T47D (cell line): ENCODE results near the gene PBX2.
"Not testable (repeated sequence)": the region's sequence is repeated elsewhere in the genome, so short reads cannot be mapped to it uniquely, and the experiment has no call there.

ENCODE experiments used
- DNase-seq, 2 experiments: peaks; one replicate each; pipeline versions ENCODE4 v3.0.0 to v3.0.0-alpha.2; 2011 to 2012; ENCODE audit warnings: low read depth in 1 of 2, low spot score in 1 of 2
- JUND ChIP-seq: IDR thresholded peaks from 2 replicates; pipeline ENCODE4 v1.6.1; 2012; ENCODE audit warnings: low read depth
- in situ Hi-C: cut with HindIII; loops from 2 replicates; pipeline ENCODE4 v1.10.0; 2016; ENCODE audit warnings: low sequenced_read_pairs, low pct_unique_long_range_greater_than_20kb

PBX2 gene

DNA sequence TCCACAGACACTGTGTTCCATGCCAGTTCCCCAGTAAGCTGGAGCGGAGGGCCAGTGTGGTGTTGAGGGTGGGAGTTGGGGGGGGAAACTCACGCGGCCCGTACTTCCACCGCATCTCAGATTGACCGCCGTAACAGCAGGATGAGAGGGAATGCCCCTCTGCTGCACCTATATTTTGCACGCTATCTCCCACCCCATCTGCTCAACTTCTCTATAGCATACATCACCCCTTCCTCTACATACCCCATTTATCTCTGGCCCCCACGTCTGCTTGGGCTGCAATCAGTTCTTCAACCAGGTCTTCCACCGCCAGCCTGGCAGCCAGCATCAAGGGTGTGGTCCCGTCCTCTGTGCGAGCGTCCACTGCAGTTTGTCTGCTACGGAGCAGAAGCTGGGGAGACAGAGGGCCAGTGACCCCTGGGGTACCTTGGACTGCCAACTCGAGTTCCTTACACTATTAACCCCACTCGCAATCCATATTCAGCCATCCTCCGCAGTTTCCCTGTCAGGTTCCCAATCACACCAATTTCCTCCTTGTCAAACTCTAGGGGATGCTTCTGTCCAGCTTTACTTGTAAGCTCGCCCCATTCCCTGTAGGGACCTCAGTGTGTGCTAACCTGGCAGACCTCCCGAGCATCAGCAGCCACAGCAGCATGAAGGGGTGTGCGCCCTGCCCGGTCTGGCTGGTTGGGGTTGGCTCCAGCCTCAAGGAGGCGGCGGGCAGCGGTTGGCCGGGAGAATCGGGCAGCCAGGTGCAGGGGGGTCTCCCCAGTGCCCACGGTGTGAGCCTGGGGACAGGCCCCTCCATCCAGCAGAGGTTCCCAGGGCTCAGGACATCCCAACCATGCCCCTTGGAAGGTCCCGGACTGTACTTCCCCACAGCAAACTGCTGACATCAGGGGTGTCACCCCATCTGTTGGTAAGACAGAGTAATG, 6.9 kb upstream of the PBX2 start:
- TF ChIP-seq JUND: no peak
- no peak for DNase-seq
- in situ Hi-C loops: no loop called here

DNA sequence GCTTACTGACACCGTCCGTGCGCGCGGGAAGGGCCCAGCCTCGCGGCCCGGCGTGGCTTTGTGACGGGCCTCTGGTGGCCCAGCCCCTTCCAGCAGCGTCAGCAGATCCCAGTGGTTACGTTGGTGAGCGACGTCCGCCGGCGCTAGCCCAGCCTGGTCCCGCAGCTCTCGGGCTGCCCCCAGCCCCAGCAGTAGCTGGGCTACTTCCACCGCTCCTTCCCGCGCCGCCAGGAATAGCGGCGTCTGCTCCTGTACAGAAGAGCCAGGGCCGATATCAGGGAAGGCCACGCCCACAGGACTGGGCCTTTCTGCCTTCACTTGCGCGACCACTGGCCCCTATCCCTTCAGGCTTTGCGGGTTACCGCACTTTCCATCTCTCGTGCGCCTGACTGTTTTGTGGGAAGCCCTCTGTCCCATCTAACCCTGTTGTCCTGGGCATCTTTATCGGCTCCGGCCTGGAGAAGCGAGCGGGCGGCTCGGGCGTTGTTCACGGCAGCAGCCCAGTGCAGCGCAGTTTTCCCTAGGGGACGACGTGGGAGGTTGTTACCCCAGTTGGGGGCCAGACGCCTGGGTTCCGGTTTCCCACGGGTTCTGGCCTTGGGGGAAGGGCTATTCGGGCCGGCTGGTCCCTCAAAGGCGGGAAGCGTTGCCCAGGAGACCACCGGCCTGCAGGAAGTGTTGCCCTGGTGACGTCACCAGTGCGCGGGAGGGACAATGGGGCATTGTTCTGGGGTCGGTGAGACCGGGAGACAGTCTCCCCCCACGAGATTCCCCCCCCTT, 6.1 kb upstream of the PBX2 start:
- in situ Hi-C loops: no loop called here
- TF ChIP-seq JUND: no peak
- DNase-seq: peak; percentile 39 to 62

DNA sequence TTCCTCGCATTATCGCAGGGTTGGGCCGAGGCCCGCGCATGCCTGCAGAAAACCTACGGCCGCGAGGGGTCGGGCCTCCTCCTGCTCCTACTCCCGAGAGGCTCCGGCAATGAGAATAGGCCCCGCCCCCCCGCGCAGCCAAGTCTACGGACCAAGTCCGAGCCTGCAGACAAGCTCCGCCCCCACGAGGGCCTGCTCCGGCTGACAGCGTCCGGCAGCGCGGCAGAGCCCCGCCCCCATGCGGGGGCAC, 5.6 kb upstream of the PBX2 start:
- TF ChIP-seq JUND: no peak
- in situ Hi-C loops: no loop called here
- DNase-seq: peak; percentile 88 to 100

DNA sequence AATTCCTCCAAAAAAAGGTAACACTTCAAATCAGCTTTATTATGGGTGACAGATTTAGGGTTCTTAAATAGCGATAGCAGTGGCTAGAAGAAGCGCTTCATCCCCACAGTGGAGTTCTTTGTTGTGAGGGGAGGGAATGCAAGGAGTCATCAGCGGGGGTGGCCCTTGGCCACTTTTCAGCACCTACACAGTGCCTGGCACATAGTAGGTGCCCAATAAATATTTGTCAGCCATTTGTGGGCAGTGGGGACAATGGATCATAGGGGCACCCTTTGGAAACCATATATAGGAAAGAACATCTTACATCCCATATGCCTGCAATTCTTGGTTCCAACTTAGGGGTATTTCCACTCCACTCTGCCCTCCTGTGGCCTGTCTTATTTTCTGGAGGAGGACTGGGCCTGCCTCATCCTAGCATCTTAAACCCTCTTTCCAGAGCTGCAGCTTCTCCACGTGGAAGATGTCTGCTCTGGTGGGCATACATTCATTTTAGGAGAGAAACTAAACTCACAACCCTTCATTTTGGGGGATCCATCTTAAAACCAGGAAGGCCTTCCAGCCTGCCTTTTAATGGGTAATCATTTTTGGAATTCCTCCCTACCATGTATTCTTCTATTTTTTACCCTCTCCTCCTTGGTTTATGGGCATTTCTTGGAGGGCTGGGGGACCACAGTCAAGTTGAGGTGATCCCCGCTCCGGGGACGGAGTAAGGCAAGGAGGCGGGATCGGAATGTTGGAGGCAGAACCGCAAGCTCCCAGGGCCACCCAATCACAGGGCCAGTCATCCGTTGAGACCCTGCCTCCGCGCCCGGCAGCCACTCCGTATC, 5.0 kb upstream of the PBX2 start:
- TF ChIP-seq JUND: no peak
- peak in 1 of 2 experiments; percentile 80 for DNase-seq
- in situ Hi-C loops: no loop called here

DNA sequence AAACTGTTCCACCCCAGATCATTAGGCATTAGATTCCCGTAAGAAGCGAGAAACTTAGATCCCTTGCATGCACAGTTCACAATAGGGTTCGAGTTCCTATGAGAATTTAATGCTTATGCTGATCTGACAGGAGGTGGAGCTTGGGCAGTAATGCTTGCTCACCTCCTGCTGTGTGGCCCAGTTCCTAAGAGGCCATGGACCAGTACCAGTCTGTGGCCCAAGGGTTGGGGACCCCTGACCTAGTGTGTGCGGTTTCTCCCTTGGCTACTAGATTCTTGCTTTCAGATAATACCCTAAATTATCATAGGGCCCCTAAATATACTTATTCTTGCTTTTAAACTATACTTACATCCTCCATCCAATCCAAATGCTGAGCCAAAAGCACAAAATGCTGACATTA, 4.4 kb upstream of the PBX2 start:
- no peak for DNase-seq
- TF ChIP-seq JUND: no peak
- in situ Hi-C loops: no loop called here

DNA sequence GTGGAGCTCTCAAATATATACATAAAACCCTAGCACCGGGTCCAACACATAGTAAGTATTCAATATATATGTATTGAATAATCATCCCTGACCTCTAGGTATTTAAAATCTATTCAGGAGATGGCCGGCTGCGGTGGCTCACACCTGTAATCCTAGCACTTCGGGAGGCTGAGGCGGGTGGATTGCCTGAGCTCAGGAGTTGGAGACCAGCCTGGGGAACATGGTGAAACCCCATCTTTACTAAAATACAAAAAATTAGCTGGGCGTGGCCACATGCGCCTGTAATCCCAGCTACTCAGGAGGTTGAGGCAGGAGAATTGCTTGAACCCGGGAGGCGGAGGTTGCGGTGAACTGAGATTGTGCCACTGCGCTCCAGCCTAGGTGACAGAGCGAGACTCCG, 3.1 kb upstream of the PBX2 start:
- DNase-seq, in situ Hi-C loops: not testable (repeated sequence)

DNA sequence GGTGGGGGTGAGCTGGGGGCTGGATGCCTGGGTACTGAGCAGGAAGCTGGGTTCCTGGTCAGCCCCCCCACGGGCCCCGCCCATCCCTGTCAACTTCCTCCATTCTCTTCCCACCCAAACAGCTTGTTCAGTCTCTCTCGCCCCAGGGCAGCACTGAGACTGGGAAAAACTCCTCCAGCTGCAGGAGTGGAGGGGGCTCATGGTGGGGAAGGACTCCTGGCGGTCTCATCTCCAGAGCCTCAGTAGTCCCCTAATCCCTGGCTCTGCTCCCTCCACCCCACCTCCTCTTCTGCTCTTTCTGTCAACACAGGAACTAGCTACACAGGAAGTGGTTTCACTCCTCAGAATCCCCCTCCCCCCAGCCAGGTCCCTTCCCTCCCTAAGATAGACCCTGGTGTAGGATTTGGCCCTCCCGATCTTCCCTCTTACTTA, 2.6 kb upstream of the PBX2 start, which contains the start of gene GPSM3:
TSS of gene GPSM3 (minus strand) at position 36 of the 432 bp plus-strand sequence. CDS start 130 bp downstream, outside the sequence.
- DNase-seq: no peak
- TF ChIP-seq JUND: no peak
- in situ Hi-C loops: no loop called here

DNA sequence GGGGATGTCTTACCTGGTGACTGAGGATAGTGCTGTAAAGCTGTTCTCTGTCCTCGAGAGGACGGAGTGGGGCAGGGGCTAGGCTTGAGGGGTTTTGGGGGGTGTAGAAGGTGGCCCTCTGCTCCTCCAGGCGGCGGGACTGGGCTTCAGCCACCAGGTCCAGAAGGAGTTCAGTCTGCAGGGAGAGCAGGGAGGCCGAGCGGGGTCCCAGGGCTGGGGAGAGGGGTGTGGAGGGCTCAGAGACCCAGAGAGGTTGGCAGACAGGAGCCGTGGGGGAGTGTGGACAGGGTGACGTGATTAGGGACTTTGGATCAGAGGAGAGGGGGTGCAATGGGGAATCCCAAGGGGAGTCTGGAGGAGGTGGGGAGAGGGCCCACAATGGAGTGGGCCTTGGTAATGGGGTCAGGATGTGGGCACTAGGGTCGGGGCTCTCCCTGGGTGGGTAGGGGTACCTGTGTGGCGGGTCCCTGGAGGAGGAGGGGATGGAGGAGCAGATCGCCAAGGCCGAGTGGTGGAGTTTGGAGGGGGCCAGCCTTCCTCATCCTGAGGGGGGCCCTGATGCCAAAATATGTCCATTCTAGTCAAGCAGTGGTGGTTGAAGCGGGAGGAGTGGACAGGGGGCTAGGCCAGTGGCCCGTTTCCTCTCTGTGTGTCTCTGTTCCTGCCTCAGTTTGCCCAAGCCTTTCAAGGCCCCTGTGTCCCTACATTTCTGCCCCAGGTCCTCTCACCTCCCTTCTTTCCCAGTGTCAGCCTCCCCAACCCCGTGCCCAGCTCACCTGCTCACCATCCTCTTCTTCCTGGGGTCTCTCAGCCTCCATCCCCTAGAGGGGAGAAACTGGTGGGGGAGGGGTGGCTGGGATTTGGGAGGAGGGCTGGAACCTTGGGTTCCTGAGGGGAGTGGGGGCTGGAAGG, 1.9 kb upstream of the PBX2 start:
- in situ Hi-C loops: no loop called here
- TF ChIP-seq JUND: no peak
- no peak for DNase-seq

DNA sequence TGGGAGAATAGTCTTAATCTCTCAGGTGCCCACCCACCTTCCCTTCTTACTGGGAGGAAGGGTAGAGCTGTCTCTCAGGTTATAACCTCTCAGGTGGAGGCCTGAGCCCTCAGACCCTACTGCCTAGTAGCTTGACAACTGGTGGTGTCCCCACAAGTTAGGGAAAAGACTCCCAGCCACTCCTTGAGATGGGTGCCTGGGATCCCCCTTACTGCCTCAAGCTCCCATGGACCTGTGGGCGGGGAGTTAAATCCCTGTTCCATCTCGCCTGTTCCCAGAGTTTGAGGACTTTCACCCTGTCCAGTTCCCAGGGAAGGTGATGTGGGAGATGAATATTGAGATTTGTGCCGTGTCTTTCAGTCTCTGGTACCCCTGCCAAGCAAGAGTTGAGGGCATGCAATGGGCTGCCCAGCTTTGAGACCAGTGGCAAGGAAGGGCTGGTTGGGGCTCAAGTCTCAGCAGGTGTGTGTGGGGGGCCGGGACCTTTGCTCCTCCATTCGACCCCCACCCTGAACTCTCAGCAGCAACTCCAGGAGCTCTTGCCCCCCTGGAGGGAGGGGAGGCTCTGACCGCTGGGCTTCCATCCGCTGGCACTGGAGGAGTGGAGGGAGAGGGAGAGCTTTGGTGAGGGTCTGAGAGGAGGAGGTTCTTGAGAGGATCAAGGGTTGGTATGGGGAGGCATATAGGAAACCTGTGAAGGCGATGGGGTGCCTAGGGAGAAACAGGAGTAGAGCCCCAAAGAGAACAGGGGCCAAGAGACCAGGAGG, 1.1 kb upstream of the PBX2 start:
- DNase-seq: no peak
- TF ChIP-seq JUND: no peak
- in situ Hi-C loops: no loop called here

DNA sequence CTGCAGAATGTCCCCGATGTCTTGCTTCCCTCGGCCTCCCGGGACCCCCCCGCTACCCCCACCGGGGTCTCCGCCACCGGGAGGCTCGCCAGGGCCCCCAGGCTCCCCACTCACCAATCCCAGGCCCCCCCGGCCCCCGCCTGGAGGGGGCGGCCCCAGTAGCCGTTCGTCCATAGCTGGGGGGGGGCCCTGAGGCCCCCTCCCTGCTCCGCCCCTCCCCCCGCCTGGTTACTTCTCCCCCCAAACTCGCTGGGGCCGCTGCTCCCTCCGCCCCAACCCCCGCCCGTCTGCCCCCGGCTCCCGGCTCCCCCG, 304 bp downstream of the PBX2 start:
- TF ChIP-seq JUND: no peak
- in situ Hi-C loops: no loop called here
- DNase-seq: no peak

DNA sequence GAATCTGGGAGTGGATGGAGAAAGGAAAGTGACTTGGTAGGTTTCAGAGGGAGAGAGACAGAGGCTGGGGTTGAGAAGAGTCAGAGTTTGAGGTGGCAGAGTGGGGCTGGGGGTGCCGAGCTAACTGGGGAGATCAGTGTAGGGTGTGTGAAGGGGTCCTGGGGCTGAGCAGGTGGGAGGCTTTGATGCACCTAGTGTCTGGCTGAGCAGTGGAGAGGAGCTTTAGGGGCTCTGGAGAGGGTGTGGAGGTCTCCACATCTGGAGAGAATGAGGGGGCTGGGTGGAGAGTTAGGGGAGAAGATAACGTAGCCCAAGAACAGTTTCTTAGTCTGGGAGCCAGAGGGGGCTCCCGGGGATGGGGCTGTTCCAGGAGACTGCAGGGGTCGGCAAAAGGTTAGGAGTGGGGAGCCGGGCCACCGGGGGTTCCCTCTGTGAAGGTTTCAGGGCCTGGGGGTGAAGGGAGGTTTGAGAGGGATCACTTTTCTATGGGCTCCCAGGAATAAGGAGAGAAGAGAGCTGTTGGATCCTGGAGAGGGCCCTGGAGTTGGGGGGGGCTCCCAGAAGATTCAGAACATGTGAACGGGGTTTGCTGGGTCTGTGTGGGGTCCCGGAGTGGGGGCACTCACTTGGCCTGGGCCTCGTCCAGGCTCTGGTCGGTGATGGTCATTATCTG, 797 bp downstream of the PBX2 start:
- TF ChIP-seq JUND: no peak
- in situ Hi-C loops: no loop called here
- DNase-seq: no peak
